Activated T-helper 1 cell treated with Interleukin-2 at 50 U/mL for 16 hours (primary cell): ENCODE measurements around the gene DPYD.

ENCODE experiments used
- DNase-seq: peaks from one replicate; pipeline ENCODE4 v3.0.0-alpha.2; 2020; ENCODE audit warnings: low read depth

DPYD gene

GRCh38 chr1:97143236-97143882 lies 777.5 kb downstream of the DPYD start:
- DNase-seq = no peak

GRCh38 chr1:97140611-97141010 lies 780.2 kb downstream of the DPYD start:
- DNase-seq = no peak

GRCh38 chr1:97139512-97139911 lies 781.3 kb downstream of the DPYD start:
- no peak for DNase-seq

- DNase-seq = no peak
Observed at GRCh38 chr1:97138515-97139032, 782.3 kb downstream of the DPYD start.

GRCh38 chr1:97137862-97138514 lies 782.8 kb downstream of the DPYD start:
- no peak for DNase-seq

GRCh38 chr1:97136996-97137395 lies 783.8 kb downstream of the DPYD start:
- DNase-seq = no peak

- DNase-seq = no peak
Observed at GRCh38 chr1:97135972-97136371, 784.9 kb downstream of the DPYD start.

GRCh38 chr1:97128426-97128825 lies 792.4 kb downstream of the DPYD start:
- no peak for DNase-seq

GRCh38 chr1:97123717-97124431 lies 797.0 kb downstream of the DPYD start:
- no peak for DNase-seq

GRCh38 chr1:97120806-97121205 lies 800.0 kb downstream of the DPYD start:
- DNase-seq = no peak

GRCh38 chr1:97119260-97120158 lies 801.3 kb downstream of the DPYD start:
- DNase-seq = no peak

GRCh38 chr1:97114842-97115241 lies 806.0 kb downstream of the DPYD start:
- no peak for DNase-seq

- no peak for DNase-seq
Observed at GRCh38 chr1:97112442-97112841, 808.4 kb downstream of the DPYD start.

- DNase-seq = no peak
Observed at GRCh38 chr1:97108179-97108578, 812.7 kb downstream of the DPYD start.

- DNase-seq = no peak
Observed at GRCh38 chr1:97105531-97105930, 815.3 kb downstream of the DPYD start.

- DNase-seq = no peak
Observed at GRCh38 chr1:97101509-97101908, 819.3 kb downstream of the DPYD start.

- no peak for DNase-seq
Observed at GRCh38 chr1:97097404-97097925, 823.4 kb downstream of the DPYD start.

GRCh38 chr1:97095764-97096163 lies 825.1 kb downstream of the DPYD start:
- DNase-seq = no peak

- DNase-seq = no peak
Observed at GRCh38 chr1:97094247-97094972, 826.4 kb downstream of the DPYD start.

GRCh38 chr1:97093741-97094140 lies 827.1 kb downstream of the DPYD start:
- DNase-seq = no peak

- no peak for DNase-seq
Observed at GRCh38 chr1:97092824-97093223, 828.0 kb downstream of the DPYD start.
